Measurements from ENCODE around the gene RFPL4AL1. TPM values are rescaled to one million over a fixed set of nuclear protein-coding genes. Genes with fewer than 3 reads are reported as not detected.
"Not testable (repeated sequence)": the region's sequence is repeated elsewhere in the genome, so short reads cannot be mapped to it uniquely, and the experiment has no call there.

Gene RFPL4AL1
- total RNA-seq: not detected in 3 replicates

DNA sequence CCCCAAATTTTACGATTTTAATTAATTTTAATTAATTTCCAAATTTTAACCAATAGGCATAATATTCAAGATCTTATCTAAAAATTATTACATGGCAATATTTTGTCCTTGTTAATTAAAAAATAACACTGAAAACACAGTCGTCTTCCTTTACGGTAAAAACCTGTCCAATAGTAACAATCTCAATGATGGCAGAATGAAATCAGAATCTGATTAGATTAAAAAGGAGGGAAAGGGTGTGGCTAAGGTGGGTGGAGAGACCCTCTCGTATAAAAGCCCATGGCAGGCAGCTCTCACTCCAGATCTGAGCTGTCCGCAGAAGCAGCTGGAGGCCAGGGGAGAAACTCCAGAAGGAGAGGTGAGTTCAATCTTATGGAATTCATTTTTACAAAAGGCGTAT lies at the start of gene RFPL4AL1:
Gene RFPL4AL1, plus strand, starts transcription at position 301 of the 400 bp plus-strand sequence. CDS start 2,687 bp downstream, outside the sequence.
- H3K27ac Mint-ChIP-seq; H3K4me3 Mint-ChIP-seq; H3K36me3 Mint-ChIP-seq; H3K27me3 Mint-ChIP-seq (ENCODE audit: low read depth); H3K4me1 Mint-ChIP-seq; DNase-seq (ENCODE audit: low spot score in 2 of 2, unreplicated experiment in 2 of 2): not testable (repeated sequence)
- H3K9me3 Mint-ChIP-seq: peaks cover 38% of the 10 kb centered on the region

- H3K9me3 Mint-ChIP-seq: peaks cover 68% of the 10 kb centered on the region
- H3K27me3 Mint-ChIP-seq (ENCODE audit: low read depth): no peaks in the 10 kb centered on the region
- H3K36me3 Mint-ChIP-seq: no peaks in the 10 kb centered on the region
- no peaks in the 10 kb centered on the region for H3K4me1 Mint-ChIP-seq
- H3K27ac Mint-ChIP-seq: no peak overlapping the region
- no peak overlapping the region for H3K4me3 Mint-ChIP-seq
- TF ChIP-seq, protein P1, sequence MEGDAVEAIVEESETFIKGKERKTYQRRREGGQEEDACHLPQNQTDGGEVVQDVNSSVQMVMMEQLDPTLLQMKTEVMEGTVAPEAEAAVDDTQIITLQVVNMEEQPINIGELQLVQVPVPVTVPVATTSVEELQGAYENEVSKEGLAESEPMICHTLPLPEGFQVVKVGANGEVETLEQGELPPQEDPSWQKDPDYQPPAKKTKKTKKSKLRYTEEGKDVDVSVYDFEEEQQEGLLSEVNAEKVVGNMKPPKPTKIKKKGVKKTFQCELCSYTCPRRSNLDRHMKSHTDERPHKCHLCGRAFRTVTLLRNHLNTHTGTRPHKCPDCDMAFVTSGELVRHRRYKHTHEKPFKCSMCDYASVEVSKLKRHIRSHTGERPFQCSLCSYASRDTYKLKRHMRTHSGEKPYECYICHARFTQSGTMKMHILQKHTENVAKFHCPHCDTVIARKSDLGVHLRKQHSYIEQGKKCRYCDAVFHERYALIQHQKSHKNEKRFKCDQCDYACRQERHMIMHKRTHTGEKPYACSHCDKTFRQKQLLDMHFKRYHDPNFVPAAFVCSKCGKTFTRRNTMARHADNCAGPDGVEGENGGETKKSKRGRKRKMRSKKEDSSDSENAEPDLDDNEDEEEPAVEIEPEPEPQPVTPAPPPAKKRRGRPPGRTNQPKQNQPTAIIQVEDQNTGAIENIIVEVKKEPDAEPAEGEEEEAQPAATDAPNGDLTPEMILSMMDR (IDR thresholded peaks at IDR 0.05; ENCODE audit: unreplicated experiment): no peak
- no peak for DNase-seq (ENCODE audit: low spot score in 2 of 2, unreplicated experiment in 2 of 2)
These were observed 48.6 kb upstream of the RFPL4AL1 start for GRCh38 chr19:55720214-55720746.

- TF ChIP-seq, protein P1 (IDR thresholded peaks at IDR 0.05; ENCODE audit: unreplicated experiment): no peak
- no peak for DNase-seq (ENCODE audit: low spot score in 2 of 2, unreplicated experiment in 2 of 2)
- no peaks in the 10 kb centered on the region for H3K36me3 Mint-ChIP-seq
- no peaks in the 10 kb centered on the region for H3K27me3 Mint-ChIP-seq (ENCODE audit: low read depth)
- no peaks in the 10 kb centered on the region for H3K4me1 Mint-ChIP-seq
- no peak overlapping the region for H3K4me3 Mint-ChIP-seq
- H3K27ac Mint-ChIP-seq: no peak overlapping the region
- H3K9me3 Mint-ChIP-seq: peaks cover 70% of the 10 kb centered on the region
These were observed 48.1 kb upstream of the RFPL4AL1 start for GRCh38 chr19:55720801-55721200.

DNA sequence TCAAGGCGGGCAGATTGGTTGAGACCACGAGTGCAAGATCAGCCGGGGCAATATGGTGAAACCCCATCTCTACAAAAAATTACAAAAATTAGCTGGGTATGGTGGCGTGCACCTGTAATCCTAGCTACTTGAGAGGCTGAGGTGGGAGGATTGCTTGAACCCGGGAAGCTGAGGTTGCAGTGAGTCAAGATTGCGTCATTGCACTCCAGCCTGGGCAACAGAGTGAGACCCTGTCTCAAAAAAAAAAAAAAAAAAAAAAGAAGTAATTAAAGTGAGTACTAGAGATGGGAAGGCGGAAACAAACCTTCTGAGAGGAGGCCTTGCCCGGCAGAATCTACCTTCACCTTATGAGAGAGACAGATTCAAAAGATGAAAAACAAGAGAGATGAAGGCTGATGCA lies 45.4 kb upstream of the RFPL4AL1 start:
- TF ChIP-seq, protein P1 (IDR thresholded peaks at IDR 0.05; ENCODE audit: unreplicated experiment): no peak
- no peak overlapping the region for H3K27ac Mint-ChIP-seq
- H3K27me3 Mint-ChIP-seq (ENCODE audit: low read depth): no peaks in the 10 kb centered on the region
- H3K9me3 Mint-ChIP-seq: peaks cover 65% of the 10 kb centered on the region
- no peaks in the 10 kb centered on the region for H3K36me3 Mint-ChIP-seq
- H3K4me3 Mint-ChIP-seq: no peak overlapping the region
- H3K4me1 Mint-ChIP-seq: no peaks in the 10 kb centered on the region
- DNase-seq (ENCODE audit: low spot score in 2 of 2, unreplicated experiment in 2 of 2): no peak

DNA sequence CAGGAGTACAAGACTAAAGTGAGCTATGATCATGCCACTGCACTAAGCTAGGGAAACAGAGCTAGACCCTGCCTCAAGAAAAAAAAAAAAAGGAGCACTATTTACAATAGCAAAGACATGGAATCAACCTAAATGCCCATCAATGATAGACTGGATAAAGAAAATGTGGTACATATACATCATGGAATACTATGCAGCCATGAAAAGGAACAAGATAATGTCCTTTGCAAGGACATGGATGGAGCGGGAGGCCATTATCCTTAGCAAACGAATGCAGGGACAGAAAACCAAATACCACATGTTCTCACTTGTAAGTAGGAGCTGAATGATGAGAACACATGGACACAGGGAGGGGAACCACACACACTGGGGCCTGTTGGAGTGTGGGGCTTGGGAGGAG lies 38.5 kb upstream of the RFPL4AL1 start:
- peaks cover 52% of the 10 kb centered on the region for H3K9me3 Mint-ChIP-seq
- not testable (repeated sequence) for H3K27ac Mint-ChIP-seq; H3K4me3 Mint-ChIP-seq; H3K27me3 Mint-ChIP-seq (ENCODE audit: low read depth); H3K36me3 Mint-ChIP-seq; DNase-seq (ENCODE audit: low spot score in 2 of 2, unreplicated experiment in 2 of 2); H3K4me1 Mint-ChIP-seq

GRCh38 chr19:55738302-55738701 lies 30.6 kb upstream of the RFPL4AL1 start, which contains the start of gene NLRP9:
NLRP9 (minus strand) TSS chr19:55738402; CDS start chr19:55738374, 28 bp downstream.
- Mint-ChIP-seq H3K27me3 (ENCODE audit: low read depth) (no peaks in the 10 kb centered on the region), H3K27ac (no peak within 1 kb of the TSS), H3K36me3 (peaks cover 2% of the 10 kb centered on the region), H3K9me3 (peaks cover 44% of the 10 kb centered on the region), H3K4me1 (no peaks in the 10 kb centered on the region), H3K4me3 (no peak within 1 kb of the TSS)
- TF ChIP-seq, protein P1 (IDR thresholded peaks at IDR 0.05; ENCODE audit: unreplicated experiment): no peak
- DNase-seq (ENCODE audit: low spot score in 2 of 2, unreplicated experiment in 2 of 2): no peak

- TF ChIP-seq, protein P1 (IDR thresholded peaks at IDR 0.05; ENCODE audit: unreplicated experiment): no peak
- no peaks in the 10 kb centered on the region for H3K27me3 Mint-ChIP-seq (ENCODE audit: low read depth)
- no peak overlapping the region for H3K27ac Mint-ChIP-seq
- no peak overlapping the region for H3K4me3 Mint-ChIP-seq
- no peak for DNase-seq (ENCODE audit: low spot score in 2 of 2, unreplicated experiment in 2 of 2)
- no peaks in the 10 kb centered on the region for H3K4me1 Mint-ChIP-seq
- peaks cover 48% of the 10 kb centered on the region for H3K9me3 Mint-ChIP-seq
- peaks cover 2% of the 10 kb centered on the region for H3K36me3 Mint-ChIP-seq
These were observed 18.2 kb upstream of the RFPL4AL1 start for GRCh38 chr19:55750715-55751114.
